CD14-positive monocyte (primary cell): ENCODE results near the gene STN1. TPM values are rescaled to one million over a fixed set of nuclear protein-coding genes. Genes with fewer than 3 reads are reported as not detected.

Experiments
- DNase-seq, 3 donors: peaks; one replicate each; pipeline ENCODE4 v3.0.0-alpha.2; 2011 to 2022
- H2AFZ ChIP-seq: 2 replicates; pipeline ENCODE4 v1.6.0; 2012; ENCODE audit warnings: mild to moderate bottlenecking, low read depth, low read length, inconsistent platforms; ENCODE audit not compliant: insufficient read depth, poor library complexity, severe bottlenecking
- H3K27ac ChIP-seq, 2 donors: 1 replicate in 1 of 2; 2 replicates in 1 of 2; pipeline ENCODE4 v1.5.1; 2012 to 2013; ENCODE audit warnings: low read length in 2 of 2, control low read depth in 1 of 2, inconsistent platforms in 1 of 2, low read depth in 1 of 2, mild to moderate bottlenecking in 1 of 2
- H3K27me3 ChIP-seq, 2 donors: one replicate each; pipeline versions ENCODE4 v1.6.0 to v1.6.1; 2011 to 2013; ENCODE audit warnings: low read length in 2 of 2; ENCODE audit not compliant: control insufficient read depth in 2 of 2, insufficient read depth in 2 of 2
- H3K36me3 ChIP-seq, 2 donors: replicated peaks in 1 of 2; 1 replicate in 1 of 2; 2 replicates in 1 of 2; pipeline versions ENCODE4 v1.5.1 to v1.6.1; 2012 to 2013; ENCODE audit warnings: low read length in 2 of 2, control low read depth in 1 of 2, inconsistent platforms in 1 of 2, mild to moderate bottlenecking in 1 of 2; ENCODE audit not compliant: insufficient read depth in 2 of 2, control insufficient read depth in 1 of 2
- H3K4me1 ChIP-seq, 2 donors: 1 replicate in 1 of 2; 2 replicates in 1 of 2; pipeline versions ENCODE4 v1.5.1 to v1.6.1; 2012 to 2013; ENCODE audit warnings: low read length in 2 of 2, control low read depth in 1 of 2, inconsistent platforms in 1 of 2, mild to moderate bottlenecking in 1 of 2, moderate library complexity in 1 of 2; ENCODE audit not compliant: insufficient read depth in 2 of 2, control insufficient read depth in 1 of 2
- H3K4me2 ChIP-seq: replicated peaks from 2 replicates; pipeline ENCODE3; 2012; ENCODE audit warnings: low read length, moderate library complexity, mild to moderate bottlenecking; ENCODE audit not compliant: poor library complexity, severe bottlenecking; ENCODE audit errors: extremely low read depth
- H3K4me3 ChIP-seq, 3 experiments: fragments of 200-600 bp in 1 of 3; sonication (generic) in 1 of 3; replicated peaks in 1 of 3; 1 replicate in 2 of 3; 2 replicates in 1 of 3; pipeline ENCODE4 v1.5.1; 2011 to 2013; ENCODE audit warnings: low read length in 3 of 3, mild to moderate bottlenecking in 3 of 3, control low read depth in 2 of 3, low read depth in 2 of 3, inconsistent platforms in 1 of 3, moderate library complexity in 1 of 3
- H3K79me2 ChIP-seq: 2 replicates; pipeline ENCODE4 v1.6.0; 2012; ENCODE audit warnings: mild to moderate bottlenecking, control low read depth, inconsistent platforms, low read length, moderate library complexity; ENCODE audit not compliant: insufficient read depth
- H3K9ac ChIP-seq: 2 replicates; pipeline ENCODE4 v1.6.0; 2017; ENCODE audit warnings: low read length, mild to moderate bottlenecking; ENCODE audit not compliant: insufficient read depth, poor library complexity, severe bottlenecking
- H3K9me3 ChIP-seq, 2 donors: replicated peaks in 1 of 2; 1 replicate in 1 of 2; 2 replicates in 1 of 2; pipeline versions ENCODE4 v1.5.1 to v1.6.1; 2012 to 2013; ENCODE audit warnings: low read length in 2 of 2, control low read depth in 1 of 2; ENCODE audit not compliant: control insufficient read depth in 1 of 2, insufficient read depth in 1 of 2
- H4K20me1 ChIP-seq: 2 replicates; pipeline ENCODE4 v1.6.0; 2012; ENCODE audit warnings: mild to moderate bottlenecking, low read length, control low read depth, moderate library complexity; ENCODE audit not compliant: insufficient read depth
- H3K27ac Mint-ChIP-seq, 7 donors: one replicate each; pipeline ENCODE4 v1.8.0; 2020; ENCODE audit warnings: mild to moderate bottlenecking in 7 of 7, mixed read lengths in 7 of 7, moderate library complexity in 6 of 7, inconsistent platforms in 2 of 7
- H3K27me3 Mint-ChIP-seq, 3 donors: one replicate each; pipeline ENCODE4 v1.8.0; 2021 to 2022; ENCODE audit warnings: low read depth in 3 of 3, mild to moderate bottlenecking in 3 of 3, mixed read lengths in 3 of 3, moderate library complexity in 3 of 3, inconsistent platforms in 1 of 3
- H3K36me3 Mint-ChIP-seq, 2 donors: one replicate each; pipeline ENCODE4 v1.8.0; 2020; ENCODE audit warnings: mixed read lengths in 2 of 2, inconsistent platforms in 1 of 2, mild to moderate bottlenecking in 1 of 2
- H3K4me1 Mint-ChIP-seq: one replicate; pipeline ENCODE4 v1.8.0; 2020; ENCODE audit warnings: mild to moderate bottlenecking, mixed read lengths
- H3K4me3 Mint-ChIP-seq, 2 donors: one replicate each; pipeline ENCODE4 v1.8.0; 2020; ENCODE audit warnings: mild to moderate bottlenecking in 2 of 2, mixed read lengths in 2 of 2, moderate library complexity in 1 of 2
- H3K9me3 Mint-ChIP-seq, 7 donors: one replicate each; pipeline ENCODE4 v1.8.0; 2020 to 2022; ENCODE audit warnings: mixed read lengths in 7 of 7, mild to moderate bottlenecking in 6 of 7, moderate library complexity in 6 of 7, inconsistent platforms in 2 of 7
- CTCF ChIP-seq: fragments of 200-600 bp; IDR thresholded peaks from one replicate; pipeline ENCODE4 v1.8.0; 2022; ENCODE audit warnings: antibody characterized with exemption, mild to moderate bottlenecking
- WGBS: methylation state at CpG from one replicate; pipeline ENCODE4 v1.1.5; 2013; ENCODE audit warnings: missing lambda C conversion rate; ENCODE audit not compliant: insufficient coverage; 5-methylcytosine and 5-hydroxymethylcytosine counted together
- intact Hi-C, 2 donors: fragments of 100-400 bp; cut with micrococcal nuclease; formaldehyde crosslinking; loops; one replicate each; pipeline versions ENCODE4 v1.15.0 to v1.15.1; 2023
- polyA plus RNA-seq, 3 donors: library from polyadenylated mRNA; depleted of rRNA in 1 of 3; unstranded in 2 of 3; stranded (reverse) in 1 of 3; fragments of 300-500 nt in 2 of 3; fragments of >200 nt in 1 of 3; fragmentation: Illumina TruSeq in 2 of 3; gene quantifications; 1 replicate in 2 of 3; 2 replicates in 1 of 3; pipeline ENCODE4 v1.2.3, GENCODE V29; 2012 to 2021

STN1 gene
- polyA plus RNA-seq, 3 donors = 19.3 to 37.4 (median 35.9) TPM

GRCh38 chr10:103958996-103959395, 41.0 kb upstream of the STN1 start:
- Histone ChIP-seq H3K27ac (no peak overlapping the region), H3K79me2 (no peaks in the 10 kb centered on the region), H2AFZ (no peak overlapping the region), H3K4me1 (no peaks in the 10 kb centered on the region), H4K20me1 (no peaks in the 10 kb centered on the region), H3K36me3 (no peaks in the 10 kb centered on the region), H3K27me3 (no peaks in the 10 kb centered on the region), H3K4me3 (no peak overlapping the region), H3K4me2 (no peak overlapping the region), H3K9ac (no peak overlapping the region), H3K9me3 (no peaks in the 10 kb centered on the region)
- Mint-ChIP-seq H3K9me3 (peaks cover 0 to 6% (median 1%) of the 10 kb centered on the region in 7 donors), H3K4me1 (peaks cover 2% of the 10 kb centered on the region), H3K4me3 (no peak overlapping the region), H3K36me3 (no peaks in the 10 kb centered on the region), H3K27ac (no peak overlapping the region), H3K27me3 (peaks cover 0 to 6% (median 1%) of the 10 kb centered on the region in 3 donors)
- intact Hi-C loops = no loop called here
- whole genome bisulfite sequencing = no CpG with 5 or more reads among the region's 2 CpGs
- TF ChIP-seq CTCF = no peak
- DNase-seq = no peak

GRCh38 chr10:103954543-103954942, 36.6 kb upstream of the STN1 start:
- H3K4me3 Mint-ChIP-seq = no peak overlapping the region
- H2AFZ ChIP-seq = no peak overlapping the region
- no peaks in the 10 kb centered on the region for H4K20me1 ChIP-seq
- no peaks in the 10 kb centered on the region for H3K27me3 ChIP-seq
- no peaks in the 10 kb centered on the region for H3K79me2 ChIP-seq
- no peak for DNase-seq
- H3K27ac ChIP-seq = no peak overlapping the region
- H3K36me3 ChIP-seq = no peaks in the 10 kb centered on the region
- H3K9ac ChIP-seq = no peak overlapping the region
- H3K27ac Mint-ChIP-seq = no peak overlapping the region
- no peaks in the 10 kb centered on the region for H3K36me3 Mint-ChIP-seq
- no peak overlapping the region for H3K4me2 ChIP-seq
- intact Hi-C loops = no loop called here
- TF ChIP-seq CTCF = no peak
- H3K4me3 ChIP-seq = no peak overlapping the region
- peaks cover 0 to 2% (median 1%) of the 10 kb centered on the region in 3 donors for H3K27me3 Mint-ChIP-seq
- peaks cover 0 to 6% (median 2%) of the 10 kb centered on the region in 7 donors for H3K9me3 Mint-ChIP-seq
- H3K4me1 ChIP-seq = no peaks in the 10 kb centered on the region
- peaks cover 2% of the 10 kb centered on the region for H3K4me1 Mint-ChIP-seq
- no CpG with 5 or more reads among the region's 1 CpG for WGBS
- no peaks in the 10 kb centered on the region for H3K9me3 ChIP-seq
